Stimulated activated CD8-positive, alpha-beta memory T cell treated with anti-CD3 and anti-CD28 coated beads, Interleukin-12 subunit alpha, Interleukin-12 subunit beta, amount 100 ng/mL, for 4 hours (primary cell): ENCODE data around the gene RNF13.
"Not testable (repeated sequence)": the region's sequence is repeated elsewhere in the genome, so short reads cannot be mapped to it uniquely, and the experiment has no call there.

Experiments used
- DNase-seq: peaks from one replicate; pipeline ENCODE4 v3.0.0-alpha.2; 2020; ENCODE audit warnings: low read depth

Gene RNF13

DNA sequence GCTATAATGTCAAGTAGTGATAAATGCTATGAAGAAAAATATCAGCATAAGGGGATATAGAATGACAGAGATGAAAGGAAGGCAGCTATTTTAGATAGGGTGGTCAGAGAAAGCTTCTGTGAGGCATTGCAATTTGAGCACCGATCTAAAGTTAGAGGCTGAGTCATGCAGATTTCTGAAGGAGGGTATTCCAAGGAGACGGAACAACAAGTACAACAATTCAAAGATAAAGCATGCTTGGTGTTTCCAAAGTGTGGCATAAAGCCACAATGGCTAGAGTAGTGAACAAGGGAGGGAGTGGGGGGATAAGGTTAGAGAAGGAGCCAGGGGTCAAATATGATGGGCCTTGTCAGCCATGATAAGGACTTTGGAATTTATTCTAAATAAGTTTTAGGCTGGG, 85.8 kb downstream of the RNF13 start:
- DNase-seq = no peak

DNA sequence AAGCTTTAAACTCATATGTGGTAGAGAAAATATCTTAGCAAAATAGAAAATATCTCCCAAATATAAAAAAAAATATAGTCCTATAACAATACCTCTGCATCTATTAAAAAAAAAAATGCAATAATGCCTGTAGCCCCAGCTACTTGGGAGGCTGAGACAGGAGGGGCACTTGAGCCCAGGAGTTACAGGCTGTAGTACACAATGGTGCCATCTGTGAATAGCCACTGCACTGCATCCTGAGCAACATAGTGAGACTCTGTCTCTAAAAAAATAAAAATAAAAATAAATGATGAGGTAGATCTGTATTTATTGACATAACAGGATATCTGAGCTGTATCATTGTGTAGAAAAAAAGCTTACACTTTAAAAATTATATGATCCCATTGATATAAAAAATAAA, 87.3 kb downstream of the RNF13 start:
- DNase-seq = no peak

DNA sequence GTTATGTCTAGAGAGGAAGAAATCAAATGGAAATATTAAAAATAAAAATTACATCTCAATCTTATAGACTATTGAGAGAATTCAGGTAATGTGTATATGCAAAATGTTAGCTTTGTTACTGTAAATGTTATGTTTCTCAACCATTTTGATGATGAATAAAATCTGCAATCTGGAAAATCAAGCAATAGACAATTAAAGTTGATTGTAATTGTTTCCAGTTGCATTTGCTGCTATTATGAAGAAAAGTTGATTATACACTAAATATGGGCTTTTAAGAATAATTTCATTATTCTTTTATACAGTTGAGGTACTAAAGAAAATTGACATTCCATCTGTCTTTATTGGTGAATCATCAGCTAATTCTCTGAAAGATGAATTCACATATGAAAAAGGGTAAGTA, 88.8 kb downstream of the RNF13 start:
- DNase-seq = no peak

DNA sequence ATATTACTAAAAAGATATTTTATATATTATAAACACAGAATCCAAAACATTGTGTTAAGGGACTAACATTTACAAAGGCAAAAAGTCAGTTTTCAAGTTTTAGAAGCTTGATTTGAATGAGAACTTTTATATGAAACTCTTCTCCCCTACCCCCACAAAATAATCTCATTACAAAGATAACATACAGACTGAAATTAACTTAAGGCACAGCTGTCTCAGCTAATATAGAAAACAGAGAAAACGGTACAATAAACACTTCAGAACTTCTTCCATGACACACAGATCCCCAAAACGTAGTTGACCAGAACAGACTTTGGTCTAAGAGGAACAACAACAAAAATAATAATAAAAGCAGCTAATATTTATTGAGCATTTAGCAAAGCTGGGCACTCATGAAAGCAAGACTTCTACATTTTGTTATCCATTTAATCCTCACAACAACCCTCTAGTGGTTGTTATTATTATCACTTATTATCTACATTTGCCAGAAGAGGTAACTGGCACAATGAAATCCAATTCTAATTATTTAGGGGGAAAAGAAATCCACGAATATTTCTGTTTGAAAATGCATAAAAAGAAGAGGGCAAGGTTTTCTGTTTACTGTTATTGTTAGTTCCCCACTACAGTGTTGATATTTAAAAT, 89.6 kb downstream of the RNF13 start:
- no peak for DNase-seq

DNA sequence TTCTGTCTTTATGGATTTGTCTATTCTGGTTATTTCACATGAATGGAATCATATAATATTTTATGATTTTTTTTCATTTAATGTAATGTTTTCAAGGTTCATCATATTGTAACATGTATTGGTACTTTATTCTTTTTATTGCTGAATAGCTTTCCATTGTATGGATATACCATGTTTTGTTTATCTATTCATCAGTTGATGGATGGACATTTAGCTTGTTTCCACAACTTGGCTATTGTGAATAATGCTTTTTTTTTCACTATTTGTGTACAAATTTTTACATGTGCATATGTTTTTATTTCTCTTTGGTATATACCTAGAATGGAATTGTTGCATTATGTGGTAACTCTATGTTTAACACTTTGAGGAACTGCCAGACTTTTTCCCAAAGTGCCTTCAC, 93.0 kb downstream of the RNF13 start:
- DNase-seq = no peak

DNA sequence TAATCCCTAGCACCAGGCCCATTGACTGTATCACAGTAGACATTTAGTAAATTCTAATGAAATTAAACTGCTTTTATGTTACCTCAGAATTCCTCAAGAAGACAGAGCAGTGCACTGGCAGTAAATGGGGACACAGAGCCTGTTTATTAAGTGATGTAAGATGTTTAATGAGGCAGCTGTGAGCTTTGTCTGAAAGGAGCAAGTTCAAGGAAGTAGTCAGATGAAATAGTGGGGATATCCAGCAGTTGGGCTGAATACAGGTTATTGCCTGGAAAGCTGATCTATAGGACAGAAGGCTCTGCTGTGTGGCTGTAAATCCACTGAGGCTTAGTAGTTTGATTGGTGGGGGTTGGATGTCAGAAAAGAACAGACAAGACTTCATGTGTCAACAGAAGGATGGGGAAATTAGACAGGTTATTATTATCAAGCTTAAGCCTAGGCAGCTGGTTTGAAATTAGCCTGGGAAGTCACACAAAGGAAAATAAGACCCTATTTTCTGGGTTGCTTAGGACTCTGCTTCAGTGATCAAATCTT, 95.5 kb downstream of the RNF13 start:
- no peak for DNase-seq

DNA sequence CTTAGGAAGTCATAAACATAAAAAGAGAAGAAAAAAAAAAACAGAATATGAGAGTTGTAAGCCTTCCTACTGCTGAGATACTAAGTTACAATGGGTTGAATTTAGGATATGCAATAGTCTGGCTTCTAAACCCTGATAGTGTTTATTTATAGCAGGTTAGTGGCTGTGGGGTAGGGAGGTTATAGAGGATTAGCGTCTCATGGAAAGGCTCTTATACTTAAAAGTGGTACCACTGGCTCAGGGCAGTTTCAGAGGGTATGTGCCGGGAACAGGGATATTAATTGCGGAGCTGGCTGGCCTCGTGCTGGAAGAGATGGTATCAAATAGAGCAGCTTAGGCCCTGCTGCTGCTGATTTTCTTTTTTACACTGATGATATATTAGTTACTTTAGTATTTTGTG, 96.9 kb downstream of the RNF13 start:
- no peak for DNase-seq

DNA sequence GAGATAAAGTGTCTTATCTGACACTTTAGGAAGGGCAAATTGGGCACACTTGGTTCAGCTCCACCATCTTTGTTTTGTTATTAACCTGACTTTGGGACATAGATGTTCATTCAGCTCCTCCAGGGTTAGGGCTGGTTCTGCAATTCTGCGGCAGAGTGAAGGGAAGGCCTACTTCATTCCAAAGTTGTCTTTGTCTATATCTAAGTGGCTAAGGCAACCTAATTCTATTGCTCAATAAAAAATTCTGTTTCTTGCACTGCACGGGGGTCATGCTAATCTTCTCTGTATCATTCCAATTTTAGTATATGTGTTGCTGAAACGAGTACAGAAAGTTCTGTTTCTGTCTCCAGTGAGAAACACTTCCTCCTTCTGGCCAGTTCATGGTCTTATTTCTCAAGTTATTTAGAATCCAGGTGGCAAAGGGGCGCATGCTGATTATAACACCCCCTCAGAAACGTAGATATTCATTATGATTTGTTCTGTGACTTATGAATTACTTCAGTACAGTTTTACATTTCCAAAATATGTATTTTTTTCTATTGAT, 104.2 kb downstream of the RNF13 start:
- no peak for DNase-seq

DNA sequence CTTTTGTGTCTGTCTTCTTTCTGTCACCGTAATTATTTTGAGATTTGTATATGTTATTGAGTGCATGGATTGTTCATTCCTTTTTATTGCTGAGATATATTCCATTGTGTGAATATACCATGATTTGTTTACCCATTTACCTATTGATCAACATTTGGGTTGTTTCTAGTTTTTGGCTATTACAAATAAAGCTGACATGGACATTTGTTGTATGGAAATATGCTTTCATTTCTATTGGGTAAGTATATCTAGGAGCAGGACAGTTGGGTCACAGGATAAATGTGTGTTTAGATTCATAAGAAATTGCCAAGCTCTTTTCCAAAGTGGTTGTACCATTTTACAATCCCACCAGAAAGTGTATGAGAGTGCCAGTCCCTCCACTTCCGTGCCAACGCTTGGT, 106.5 kb downstream of the RNF13 start:
- no peak for DNase-seq

DNA sequence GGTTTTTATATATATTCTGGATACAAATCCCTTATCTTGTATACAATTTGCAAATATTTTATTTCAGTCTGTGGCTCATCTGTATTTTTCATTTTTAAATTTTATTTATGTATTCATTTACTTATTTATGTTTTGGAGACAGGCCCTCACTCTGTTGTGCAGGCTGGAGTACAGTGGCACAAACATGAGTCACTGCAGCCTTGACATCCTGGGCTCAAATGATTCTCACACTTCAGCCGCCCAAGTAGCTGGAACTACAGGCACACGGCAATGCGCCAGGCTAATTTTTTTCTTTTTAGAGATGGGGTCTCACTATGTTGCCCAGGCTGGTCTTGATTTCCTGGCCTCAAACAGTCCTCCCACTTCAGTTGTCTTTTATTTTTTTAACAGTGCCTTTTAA, 107.1 kb downstream of the RNF13 start:
- DNase-seq = no peak

DNA sequence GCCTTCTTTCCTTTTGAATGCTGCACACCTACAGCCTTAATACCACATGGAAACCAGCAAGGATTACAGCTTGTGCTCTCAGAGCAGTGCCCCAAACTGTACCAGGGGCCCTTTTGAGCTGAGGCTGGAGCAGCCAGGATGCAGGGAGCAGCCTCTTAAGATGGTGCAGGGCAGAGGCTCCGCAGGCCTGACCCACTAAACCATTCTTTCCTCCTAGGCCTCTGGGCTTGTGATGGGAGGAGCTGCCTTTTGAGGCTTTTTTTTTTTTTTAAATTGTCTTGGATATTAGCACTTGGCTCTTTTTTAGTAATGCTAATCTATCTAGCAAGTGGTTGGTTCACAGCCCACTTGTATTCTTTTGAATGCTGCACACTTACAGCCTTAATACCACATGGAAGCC, 120.0 kb downstream of the RNF13 start:
- no peak for DNase-seq

DNA sequence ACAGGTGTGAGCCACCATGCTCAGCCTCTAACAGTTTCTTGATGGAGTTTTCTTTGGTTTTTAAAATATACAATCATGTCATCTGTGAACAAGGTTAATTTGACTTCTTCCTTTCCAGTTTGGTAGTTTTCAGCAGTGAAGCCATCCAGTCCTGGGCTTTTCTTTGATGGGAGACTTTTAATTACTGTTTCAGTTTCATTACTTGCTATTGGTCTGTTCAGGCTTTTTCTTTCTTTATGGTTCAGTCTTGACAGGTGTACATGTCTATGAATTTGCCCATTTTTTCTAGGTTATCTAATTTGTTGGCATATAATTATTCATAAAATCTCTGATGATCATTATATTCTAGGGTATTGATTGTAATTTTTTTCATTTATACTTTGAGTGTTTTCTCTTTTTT, 120.8 kb downstream of the RNF13 start:
- no peak for DNase-seq

DNA sequence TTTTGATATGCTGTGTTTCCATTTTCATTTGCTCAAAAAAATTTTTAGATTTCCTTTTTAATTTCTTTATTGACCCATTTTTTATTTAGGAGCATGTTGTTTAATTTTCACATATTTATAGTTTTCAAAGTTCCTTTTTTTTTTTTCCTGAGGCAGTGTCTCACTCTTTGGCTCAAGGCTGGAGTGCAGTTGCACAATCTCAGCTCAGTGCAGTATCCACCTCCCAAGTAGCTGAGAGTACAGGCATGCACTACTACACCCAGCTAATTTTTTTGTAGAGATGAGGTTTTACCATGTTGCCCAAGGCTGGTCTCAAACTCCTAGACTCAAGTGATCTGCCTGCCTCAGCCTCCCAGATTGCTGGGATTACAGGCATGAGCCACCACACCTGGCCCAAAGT, 121.5 kb downstream of the RNF13 start:
- DNase-seq = no peak

DNA sequence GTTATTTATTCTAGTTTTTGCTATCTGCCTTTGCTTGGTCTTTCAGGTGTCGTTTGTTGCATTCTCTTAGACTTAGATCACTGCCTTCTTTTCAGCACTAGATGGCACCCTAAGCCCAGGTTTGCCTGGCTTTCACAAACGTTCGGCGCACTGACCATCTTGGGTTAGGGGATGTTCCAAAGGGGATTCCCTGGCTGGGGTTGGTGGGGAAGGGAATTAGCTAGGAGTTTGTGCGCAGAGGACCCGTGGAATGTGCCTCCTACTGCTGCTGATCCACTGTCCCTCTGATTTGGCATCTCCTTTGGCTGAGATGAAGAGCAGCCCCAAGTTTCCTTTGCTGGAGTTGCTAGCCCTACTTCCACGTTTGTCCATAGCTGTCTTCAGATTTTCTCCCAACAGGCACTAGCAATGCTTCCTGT, 123.8 kb downstream of the RNF13 start:
- no peak for DNase-seq

DNA sequence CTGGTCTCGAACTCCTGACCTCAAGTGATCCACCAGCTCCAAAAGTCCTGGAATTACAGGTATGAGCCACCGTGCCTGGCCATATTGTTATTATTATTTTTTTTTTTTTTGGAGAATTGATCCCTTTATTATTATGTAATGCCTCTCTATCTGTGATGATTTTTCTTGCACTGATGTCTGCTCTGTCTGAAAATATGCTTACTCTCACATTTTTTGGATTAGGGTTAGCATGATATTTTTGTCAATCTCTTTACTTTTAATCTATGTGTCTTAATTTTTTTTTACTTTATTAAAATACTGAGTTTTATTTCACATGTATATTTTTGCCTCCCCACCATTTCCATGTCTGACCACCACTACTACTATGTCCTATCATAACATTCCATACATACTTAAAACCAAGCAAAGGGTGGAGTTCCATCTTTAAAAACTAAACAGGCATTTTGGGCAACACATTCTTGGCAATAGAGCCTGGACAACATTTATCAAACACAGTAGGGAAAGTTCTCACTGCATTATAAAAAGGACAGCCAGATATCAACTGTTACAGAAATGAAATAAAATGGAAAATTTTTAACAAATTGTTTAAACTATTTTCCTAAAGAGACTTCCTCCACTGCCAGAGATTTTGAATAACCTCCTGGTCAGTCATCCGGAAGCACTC, 125.5 kb downstream of the RNF13 start:
- not testable (repeated sequence) for DNase-seq

DNA sequence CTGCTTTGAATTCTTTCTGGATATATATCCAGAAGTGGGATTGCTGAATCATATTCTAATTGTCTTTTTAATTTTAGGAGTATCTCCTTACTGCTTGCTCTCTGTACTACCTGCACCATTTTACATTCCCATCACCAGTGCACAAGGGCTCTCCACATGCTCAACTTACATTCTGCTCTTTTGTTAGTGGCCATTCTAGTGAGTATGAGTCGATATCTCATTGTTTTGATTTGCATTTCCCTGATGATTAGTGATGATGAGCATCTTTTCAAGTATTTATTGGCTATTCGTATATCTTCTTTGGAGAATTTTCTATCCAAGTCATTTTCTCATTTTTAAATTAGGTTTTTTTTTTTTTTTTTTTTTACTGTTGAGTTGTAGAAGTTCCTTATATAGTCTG, 128.2 kb downstream of the RNF13 start:
- no peak for DNase-seq

DNA sequence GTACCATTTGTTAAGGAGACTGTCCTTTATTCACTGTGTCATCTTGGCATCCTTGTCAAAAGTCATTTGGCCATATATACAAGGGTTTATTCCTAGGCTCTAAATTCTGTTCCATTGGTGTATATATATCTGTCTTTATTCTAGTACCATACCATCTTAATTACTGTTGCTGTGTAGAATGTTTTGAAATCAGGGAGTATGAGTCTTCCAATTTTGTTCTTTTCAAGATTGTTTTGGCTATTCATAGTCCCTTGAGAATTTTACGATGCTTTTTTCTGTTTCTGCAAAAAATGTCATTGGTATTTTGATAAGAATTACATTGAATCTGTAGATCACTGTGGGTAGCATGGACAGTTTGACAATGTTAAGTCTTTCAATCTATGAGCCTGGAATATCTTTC, 128.9 kb downstream of the RNF13 start:
- DNase-seq = no peak

DNA sequence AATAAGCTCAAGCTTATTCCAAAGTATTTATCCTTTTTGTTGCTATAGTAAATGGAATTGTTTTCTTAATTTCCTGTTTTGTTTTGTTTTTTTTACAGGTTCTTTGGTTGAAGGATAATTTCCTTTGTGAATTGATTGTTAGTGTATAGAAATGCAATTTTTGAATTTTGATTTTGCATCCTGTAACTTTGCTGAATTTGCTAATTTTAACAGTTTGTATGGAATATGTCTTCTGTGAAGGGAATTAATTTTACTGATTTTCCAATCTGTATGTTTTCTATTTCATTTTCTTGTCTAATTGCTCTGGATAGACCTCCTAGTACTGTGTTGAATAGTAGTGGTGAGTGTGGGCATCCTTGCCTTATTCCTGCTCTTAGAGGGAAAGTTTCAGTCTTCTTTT, 129.4 kb downstream of the RNF13 start:
- DNase-seq = no peak

DNA sequence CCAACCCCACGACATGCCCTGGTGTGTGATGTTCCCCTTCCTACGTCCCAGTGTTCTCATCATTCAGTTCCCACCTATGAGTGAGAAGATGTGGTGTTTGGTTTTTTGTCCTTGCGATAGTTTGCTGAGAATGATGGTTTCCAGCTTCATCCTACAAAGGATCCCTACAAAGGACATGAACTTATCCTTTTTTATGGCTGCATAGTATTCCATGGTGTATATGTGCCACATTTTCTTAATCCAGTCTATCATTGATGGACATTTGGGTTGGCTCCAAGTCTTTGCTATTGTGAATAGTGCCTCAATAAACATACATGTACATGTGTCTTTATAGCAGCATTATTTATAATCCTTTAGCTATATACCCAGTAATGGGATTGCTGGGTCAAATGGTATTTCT, 131.0 kb downstream of the RNF13 start:
- DNase-seq = not testable (repeated sequence)

DNA sequence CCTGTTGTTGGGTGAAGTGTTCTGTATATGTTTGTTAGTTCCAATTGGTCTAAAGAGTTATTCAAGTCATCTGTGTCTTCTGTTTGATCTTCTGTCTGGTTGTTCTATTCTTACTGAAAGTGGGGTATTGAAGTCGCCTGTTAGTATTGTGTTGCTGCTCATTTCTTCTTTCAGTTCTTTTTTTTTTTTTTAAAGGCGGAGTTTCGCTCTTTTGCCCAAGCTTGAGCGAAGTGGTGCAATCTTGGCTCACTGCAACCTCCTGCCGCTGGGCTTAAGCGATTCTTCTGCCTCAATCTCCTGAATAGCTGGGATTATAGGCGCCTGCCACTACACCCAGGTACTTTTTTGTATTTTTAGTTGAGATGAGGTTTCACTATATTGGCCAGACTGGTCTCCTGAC, 134.2 kb downstream of the RNF13 start:
- DNase-seq = no peak

DNA sequence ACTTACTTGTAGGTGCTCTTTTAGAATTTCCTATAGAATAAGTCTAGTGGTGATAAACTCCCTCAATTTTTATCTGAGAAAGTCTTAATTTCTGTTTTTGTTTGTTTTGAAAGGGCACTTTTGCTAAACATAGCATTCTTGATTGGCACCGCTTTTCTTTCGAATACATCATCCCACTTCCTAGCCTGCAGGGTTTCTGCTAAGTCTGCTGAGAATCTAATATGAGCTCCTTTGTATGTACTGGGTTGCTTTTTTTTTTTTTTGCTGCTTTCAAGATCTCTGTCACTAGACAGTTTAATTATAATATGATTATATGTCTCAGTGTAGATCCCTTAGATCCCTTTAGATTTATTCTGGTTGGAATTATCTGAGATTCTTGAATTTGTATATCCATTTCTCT, 136.2 kb downstream of the RNF13 start:
- DNase-seq = no peak

DNA sequence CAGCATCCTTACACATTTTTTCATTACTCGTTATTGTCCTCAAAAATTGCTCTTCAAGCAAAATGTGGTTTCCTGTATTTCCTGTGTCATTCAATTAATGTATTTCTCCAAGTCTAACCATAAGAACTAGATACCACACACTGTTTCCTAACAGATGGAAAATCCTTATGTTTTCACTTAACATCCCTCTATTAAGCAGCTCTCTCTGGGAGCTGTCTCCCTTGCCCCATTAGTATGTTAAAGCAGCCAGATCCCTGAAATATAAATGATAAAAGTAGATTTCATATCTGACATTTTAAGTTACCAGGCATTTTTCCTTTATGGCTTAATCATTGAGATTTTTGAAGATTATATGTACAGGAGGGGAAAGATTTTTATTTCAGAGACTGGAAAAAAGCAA, 141.8 kb downstream of the RNF13 start:
- no peak for DNase-seq

DNA sequence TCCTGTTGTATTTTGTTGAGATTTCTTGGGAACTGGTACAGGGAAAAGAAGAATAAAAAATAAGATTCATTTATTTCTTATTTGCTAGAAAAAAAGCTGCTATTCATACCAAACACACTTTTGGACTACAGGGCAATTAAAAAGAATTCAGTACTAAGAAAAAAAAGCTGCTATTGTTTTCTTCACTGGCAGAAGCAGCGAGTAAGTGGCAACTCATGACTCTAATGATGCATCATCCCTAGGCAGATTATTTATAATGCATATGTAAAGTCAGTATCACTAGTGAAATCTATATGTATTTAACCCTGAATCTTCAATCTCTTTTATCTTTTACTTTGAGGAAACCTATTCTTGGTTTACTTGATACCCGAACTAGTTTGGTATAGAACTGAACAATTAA, 142.4 kb downstream of the RNF13 start:
- no peak for DNase-seq
